ENCODE measurements around the gene TUFT1. TPM values are rescaled to one million over a fixed set of nuclear protein-coding genes. Genes with fewer than 3 reads are reported as not detected.
A peak's percentile ranks its signal among the peaks of the same experiment; 100 is the strongest.

Gene TUFT1
- total and polyA plus RNA-seq, 5 donors: 3.5 to 5.4 (median 4.1) TPM

GRCh38 chr1:151604291-151604690 is 64.2 kb downstream of the TUFT1 start:
- Histone ChIP-seq H3K27ac (ENCODE audit: low read length) (no peak overlapping the region), H3K9me3 (ENCODE audit: control insufficient read depth, low read length) (no peaks in the 10 kb centered on the region), H3K4me3 (ENCODE audit: low read length) (no peak overlapping the region), H3K27me3 (ENCODE audit: control insufficient read depth, insufficient read depth) (no peaks in the 10 kb centered on the region), H3K4me1 (ENCODE audit: control insufficient read depth, insufficient read depth, low read length) (no peaks in the 10 kb centered on the region)
- DNase-seq (no peak), ATAC-seq (no peak)
- WGBS: 94% methylated on average over 2 of the region's 2 CpGs
- intact Hi-C loops (cut with DNase I): loop anchor here in 1 of 4 donors (10.0 kb wide), 1 partner anchor 61 kb away; no protein-coding TSS in a partner anchor

- DNase-seq: no peak
- Histone ChIP-seq H3K27ac (ENCODE audit: low read length) (no peak overlapping the region), H3K4me3 (ENCODE audit: low read length) (no peak overlapping the region), H3K4me1 (ENCODE audit: control insufficient read depth, insufficient read depth, low read length) (no peaks in the 10 kb centered on the region), H3K27me3 (ENCODE audit: control insufficient read depth, insufficient read depth) (no peaks in the 10 kb centered on the region), H3K9me3 (ENCODE audit: control insufficient read depth, low read length) (no peaks in the 10 kb centered on the region)
- no peak for ATAC-seq
- intact Hi-C loops (cut with DNase I): loop anchor here in 1 of 4 donors (10.0 kb wide), 1 partner anchor 58 kb away; no protein-coding TSS in a partner anchor
Observed at GRCh38 chr1:151606384-151606783, 66.3 kb downstream of the TUFT1 start.

GRCh38 chr1:151606857-151607256 is 66.7 kb downstream of the TUFT1 start:
- H3K27me3 ChIP-seq (ENCODE audit: control insufficient read depth, insufficient read depth): no peaks in the 10 kb centered on the region
- DNase-seq (no peak), ATAC-seq (no peak)
- 76% methylated on average over 3 of the region's 3 CpGs for WGBS
- no peaks in the 10 kb centered on the region for H3K9me3 ChIP-seq (ENCODE audit: control insufficient read depth, low read length)
- H3K27ac ChIP-seq (ENCODE audit: low read length): no peak overlapping the region
- no peak overlapping the region for H3K4me3 ChIP-seq (ENCODE audit: low read length)
- no peaks in the 10 kb centered on the region for H3K4me1 ChIP-seq (ENCODE audit: control insufficient read depth, insufficient read depth, low read length)
- intact Hi-C loops (cut with DNase I): loop anchor here in 1 of 4 donors (10.0 kb wide), 1 partner anchor 58 kb away; no protein-coding TSS in a partner anchor

DNA sequence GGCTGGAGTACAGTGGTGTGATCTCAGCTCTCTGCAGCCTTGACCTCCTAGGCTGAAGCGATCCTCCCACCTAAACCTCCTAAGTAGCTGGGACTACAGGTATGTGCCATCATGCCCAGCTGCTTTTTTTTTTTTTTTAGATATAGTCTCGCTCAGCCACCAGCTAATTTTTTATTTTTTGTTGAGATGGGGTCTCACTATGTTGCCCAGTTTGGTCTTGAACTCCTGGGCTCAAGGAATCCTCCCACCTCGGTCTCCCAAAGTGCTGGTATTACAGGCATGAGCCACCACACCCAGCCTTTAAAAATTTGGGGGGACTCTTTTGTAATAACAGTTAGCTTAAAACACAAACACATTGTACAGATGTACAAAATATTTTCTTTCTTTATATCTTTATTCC is 70.0 kb downstream of the TUFT1 start:
- ATAC-seq: no peak
- intact Hi-C loops (cut with DNase I): no loop called here
- no peaks in the 10 kb centered on the region for H3K27me3 ChIP-seq (ENCODE audit: control insufficient read depth, insufficient read depth)
- no peak overlapping the region for H3K27ac ChIP-seq (ENCODE audit: low read length)
- peaks cover 5% of the 10 kb centered on the region for H3K4me1 ChIP-seq (ENCODE audit: control insufficient read depth, insufficient read depth, low read length)
- H3K4me3 ChIP-seq (ENCODE audit: low read length): no peak overlapping the region
- 93% methylated on average over 3 of the region's 3 CpGs for WGBS
- no peaks in the 10 kb centered on the region for H3K9me3 ChIP-seq (ENCODE audit: control insufficient read depth, low read length)
- DNase-seq: no peak

GRCh38 chr1:151611288-151611790 is 71.2 kb downstream of the TUFT1 start:
- Histone ChIP-seq H3K27me3 (ENCODE audit: control insufficient read depth, insufficient read depth) (no peaks in the 10 kb centered on the region), H3K9me3 (ENCODE audit: control insufficient read depth, low read length) (no peaks in the 10 kb centered on the region), H3K4me3 (ENCODE audit: low read length) (no peak overlapping the region), H3K4me1 (ENCODE audit: control insufficient read depth, insufficient read depth, low read length) (peaks cover 5% of the 10 kb centered on the region), H3K27ac (ENCODE audit: low read length) (peak overlapping the region; percentile 95)
- ATAC-seq (peak; percentile 53 to 58), DNase-seq (peak in 2 of 3 donors; percentile 24 to 57)
- 13% methylated on average over 6 of the region's 6 CpGs for WGBS
- intact Hi-C loops (cut with DNase I): no loop called here

DNA sequence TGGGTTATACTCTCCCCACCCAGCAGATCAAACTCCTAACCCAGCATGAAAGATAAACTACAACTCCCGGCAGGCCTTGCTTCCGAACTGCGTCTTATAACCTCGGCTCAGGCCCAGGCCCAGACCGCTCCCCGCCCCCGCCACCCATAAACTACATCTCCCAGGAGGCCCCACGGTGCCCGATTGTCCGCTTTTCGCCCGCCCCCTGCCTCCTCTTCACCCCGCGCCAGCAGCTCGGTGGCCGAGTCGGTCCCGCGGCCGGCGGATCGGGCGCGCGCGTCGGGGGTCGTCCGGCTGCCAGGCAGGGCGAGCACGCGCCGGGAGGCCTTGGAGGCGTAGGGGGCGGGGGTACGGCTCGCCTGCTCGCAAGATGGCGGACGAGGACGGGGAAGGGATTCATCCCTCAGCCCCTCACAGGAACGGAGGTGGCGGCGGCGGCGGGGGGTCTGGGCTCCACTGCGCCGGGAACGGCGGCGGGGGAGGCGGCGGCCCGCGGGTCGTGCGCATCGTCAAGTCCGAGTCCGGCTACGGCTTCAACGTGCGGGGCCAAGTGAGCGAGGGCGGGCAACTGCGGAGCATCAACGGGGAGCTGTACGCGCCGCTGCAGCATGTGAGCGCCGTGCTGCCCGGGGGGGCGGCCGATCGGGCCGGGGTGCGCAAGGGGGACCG is 71.9 kb downstream of the TUFT1 start, which contains the start of gene SNX27:
Gene SNX27, plus strand, starts transcription at position 219 of the 669 bp plus-strand sequence. Its CDS starts 152 bp downstream, at position 371.
- Histone ChIP-seq H3K27ac (ENCODE audit: low read length) (peak within 1 kb of the TSS; percentile 95), H3K27me3 (ENCODE audit: control insufficient read depth, insufficient read depth) (no peaks in the 10 kb centered on the region), H3K9me3 (ENCODE audit: control insufficient read depth, low read length) (no peaks in the 10 kb centered on the region), H3K4me1 (ENCODE audit: control insufficient read depth, insufficient read depth, low read length) (peaks cover 5% of the 10 kb centered on the region), H3K4me3 (ENCODE audit: low read length) (peak within 1 kb of the TSS; percentile 91)
- intact Hi-C loops (cut with DNase I): no loop called here
- ATAC-seq (peak; percentile 97 to 98), DNase-seq (peak; percentile 93 to 96 (median 96))
- whole genome bisulfite sequencing: under 1% methylated on average over 79 of the region's 79 CpGs

DNA sequence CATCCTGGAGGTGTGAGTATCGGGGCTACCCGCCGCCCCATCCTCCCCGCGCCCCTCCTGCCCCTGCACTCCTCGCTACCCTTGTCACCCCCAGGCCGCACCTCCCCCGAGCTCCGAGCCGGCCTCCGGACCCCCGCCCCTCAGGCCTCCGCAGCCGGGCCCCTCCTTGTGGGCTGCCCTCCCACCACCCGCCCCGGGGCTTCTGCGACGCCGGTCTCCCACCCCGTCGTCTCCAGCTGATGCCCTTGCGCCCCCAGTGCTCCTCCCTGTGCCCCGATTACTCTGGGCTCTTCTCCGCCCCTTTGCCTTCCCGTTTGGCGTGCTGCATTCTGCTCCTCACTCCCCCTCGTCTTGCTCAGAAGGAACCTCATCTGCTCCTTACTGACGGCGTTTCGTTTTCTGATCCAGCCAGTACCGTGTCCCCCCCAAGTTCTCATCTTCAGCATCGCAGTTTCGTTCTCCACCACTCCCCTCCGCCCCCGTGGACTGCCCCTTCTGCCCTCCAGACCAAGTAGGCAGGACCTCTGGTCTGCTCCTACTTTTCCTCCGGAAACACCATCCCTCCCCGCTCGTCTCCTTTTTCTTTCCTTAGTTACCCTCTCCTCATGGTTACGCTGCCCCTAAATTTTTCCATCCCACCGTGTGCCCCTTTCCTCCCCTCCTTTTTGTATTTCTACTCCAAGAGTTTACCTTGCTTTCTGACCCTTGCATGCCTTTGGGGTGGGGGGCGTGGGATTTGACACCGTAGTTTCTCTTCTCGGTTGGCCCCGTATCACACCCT is 72.6 kb downstream of the TUFT1 start:
- H3K4me1 ChIP-seq (ENCODE audit: control insufficient read depth, insufficient read depth, low read length): peaks cover 5% of the 10 kb centered on the region
- no peaks in the 10 kb centered on the region for H3K27me3 ChIP-seq (ENCODE audit: control insufficient read depth, insufficient read depth)
- no peaks in the 10 kb centered on the region for H3K9me3 ChIP-seq (ENCODE audit: control insufficient read depth, low read length)
- ATAC-seq: peak; percentile 47 to 57
- peak overlapping the region; percentile 91 for H3K4me3 ChIP-seq (ENCODE audit: low read length)
- intact Hi-C loops (cut with DNase I): no loop called here
- WGBS: under 1% methylated on average over 44 of the region's 44 CpGs
- no peak overlapping the region for H3K27ac ChIP-seq (ENCODE audit: low read length)
- DNase-seq: peak; percentile 41 to 76 (median 69)

DNA sequence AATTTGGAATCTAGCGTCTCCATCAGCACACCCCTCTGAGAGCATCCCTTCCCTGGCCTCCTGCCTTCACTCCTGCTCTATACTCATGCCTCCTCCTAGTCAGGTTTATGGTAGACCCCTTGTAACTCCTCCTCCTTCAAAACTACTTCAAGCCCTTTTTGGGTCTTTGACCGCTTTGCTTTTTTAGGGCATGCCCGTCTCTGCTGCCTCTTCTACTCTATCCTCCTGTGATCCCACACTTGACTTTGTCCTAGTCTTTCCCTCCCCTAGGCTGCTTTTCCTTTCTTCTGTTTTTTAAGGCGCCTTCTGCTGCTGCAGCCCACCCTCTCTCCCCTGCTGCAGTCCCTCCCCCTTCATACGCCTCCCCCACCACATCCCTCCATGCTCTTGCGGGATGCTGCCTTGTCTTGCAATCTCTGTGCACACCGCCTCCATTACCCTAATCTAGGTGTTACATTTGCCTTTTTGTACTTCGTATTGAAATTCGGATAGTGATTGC is 73.2 kb downstream of the TUFT1 start:
- DNase-seq: no peak
- WGBS: 36% methylated on average over 9 of the region's 9 CpGs
- Histone ChIP-seq H3K4me1 (ENCODE audit: control insufficient read depth, insufficient read depth, low read length) (peaks cover 5% of the 10 kb centered on the region), H3K4me3 (ENCODE audit: low read length) (peak overlapping the region; percentile 91), H3K27ac (ENCODE audit: low read length) (no peak overlapping the region), H3K27me3 (ENCODE audit: control insufficient read depth, insufficient read depth) (no peaks in the 10 kb centered on the region), H3K9me3 (ENCODE audit: control insufficient read depth, low read length) (no peaks in the 10 kb centered on the region)
- intact Hi-C loops (cut with DNase I): no loop called here
- no peak for ATAC-seq

- peaks cover 5% of the 10 kb centered on the region for H3K4me1 ChIP-seq (ENCODE audit: control insufficient read depth, insufficient read depth, low read length)
- intact Hi-C loops (cut with DNase I): no loop called here
- WGBS: 84% methylated on average over 4 of the region's 4 CpGs
- H3K27ac ChIP-seq (ENCODE audit: low read length): no peak overlapping the region
- no peaks in the 10 kb centered on the region for H3K27me3 ChIP-seq (ENCODE audit: control insufficient read depth, insufficient read depth)
- H3K9me3 ChIP-seq (ENCODE audit: control insufficient read depth, low read length): no peaks in the 10 kb centered on the region
- DNase-seq (no peak), ATAC-seq (no peak)
- no peak overlapping the region for H3K4me3 ChIP-seq (ENCODE audit: low read length)
Observed at GRCh38 chr1:151615711-151616504, 75.8 kb downstream of the TUFT1 start.

- intact Hi-C loops (cut with DNase I): no loop called here
Observed at GRCh38 chr1:151616505-151616849, 76.4 kb downstream of the TUFT1 start.

More at GRCh38 chr1:151616505-151616849, 76.4 kb downstream of the TUFT1 start:
- WGBS: 94% methylated on average over 3 of the region's 3 CpGs
- DNase-seq: no peak
- no peak overlapping the region for H3K27ac ChIP-seq (ENCODE audit: low read length)
- H3K27me3 ChIP-seq (ENCODE audit: control insufficient read depth, insufficient read depth): no peaks in the 10 kb centered on the region
- H3K9me3 ChIP-seq (ENCODE audit: control insufficient read depth, low read length): no peaks in the 10 kb centered on the region
- no peak overlapping the region for H3K4me3 ChIP-seq (ENCODE audit: low read length)
- H3K4me1 ChIP-seq (ENCODE audit: control insufficient read depth, insufficient read depth, low read length): peaks cover 5% of the 10 kb centered on the region
- ATAC-seq: no peak

Data from right cardiac atrium (tissue), 5 donors.